ENCODE results near the gene VAV3. TPM values are rescaled to one million over a fixed set of nuclear protein-coding genes. Genes with fewer than 3 reads are reported as not detected.
A peak's percentile ranks its signal among the peaks of the same experiment; 100 is the strongest.

Gene VAV3
- total RNA-seq, 2 donors from 2014 or later: 73.0 to 135 TPM

- DNase-seq: no peak
- no peaks in the 10 kb centered on the region for H3K9me3 ChIP-seq
- H3K4me3 ChIP-seq: no peak overlapping the region
- intact Hi-C loops (cut with DNase I): loop anchor here (10.0 kb wide), 1 partner anchor 145 kb away; no protein-coding TSS in a partner anchor
- no peaks in the 10 kb centered on the region for H3K36me3 ChIP-seq
- no peak for TF ChIP-seq CTCF (IDR thresholded peaks at IDR 0.05)
- no peaks in the 10 kb centered on the region for H3K4me1 ChIP-seq
- H3K27me3 ChIP-seq: no peaks in the 10 kb centered on the region
- H3K27ac ChIP-seq: no peak overlapping the region
- H3K9ac ChIP-seq (ENCODE audit: low read depth in 2 of 2, low read length in 2 of 2): peak overlapping the region in 1 of 2 donors; percentile 7
Measured at GRCh38 chr1:107679411-107679953, 285.5 kb downstream of the VAV3 start.

GRCh38 chr1:107678993-107679392 is 286.0 kb downstream of the VAV3 start:
- Histone ChIP-seq H3K9ac (ENCODE audit: low read depth in 2 of 2, low read length in 2 of 2) (no peak overlapping the region), H3K27me3 (no peaks in the 10 kb centered on the region), H3K4me1 (no peaks in the 10 kb centered on the region), H3K36me3 (no peaks in the 10 kb centered on the region), H3K9me3 (no peaks in the 10 kb centered on the region), H3K27ac (no peak overlapping the region), H3K4me3 (no peak overlapping the region)
- no peak for DNase-seq
- no peak for TF ChIP-seq CTCF (IDR thresholded peaks at IDR 0.05)
- intact Hi-C loops (cut with DNase I): loop anchor here (10.0 kb wide), 1 partner anchor 144 kb away; no protein-coding TSS in a partner anchor

GRCh38 chr1:107677697-107678096 is 287.3 kb downstream of the VAV3 start:
- intact Hi-C loops (cut with DNase I): loop anchor here (10.0 kb wide), 1 partner anchor 143 kb away; no protein-coding TSS in a partner anchor
- no peaks in the 10 kb centered on the region for H3K9me3 ChIP-seq
- no peak overlapping the region for H3K27ac ChIP-seq
- no peaks in the 10 kb centered on the region for H3K4me1 ChIP-seq
- no peak for DNase-seq
- H3K4me3 ChIP-seq: no peak overlapping the region
- no peaks in the 10 kb centered on the region for H3K27me3 ChIP-seq
- no peak for TF ChIP-seq CTCF (IDR thresholded peaks at IDR 0.05)
- no peaks in the 10 kb centered on the region for H3K36me3 ChIP-seq
- H3K9ac ChIP-seq (ENCODE audit: low read depth in 2 of 2, low read length in 2 of 2): peak overlapping the region in 1 of 2 donors; percentile 57

- Histone ChIP-seq H3K9ac (ENCODE audit: low read depth in 2 of 2, low read length in 2 of 2) (no peak overlapping the region), H3K4me3 (no peak overlapping the region), H3K27ac (no peak overlapping the region), H3K36me3 (no peaks in the 10 kb centered on the region), H3K9me3 (no peaks in the 10 kb centered on the region), H3K27me3 (no peaks in the 10 kb centered on the region), H3K4me1 (peaks cover 13% of the 10 kb centered on the region)
- intact Hi-C loops (cut with DNase I): loop anchor here (10.0 kb wide), 1 partner anchor 140 kb away; no protein-coding TSS in a partner anchor
- no peak for TF ChIP-seq CTCF (IDR thresholded peaks at IDR 0.05)
- DNase-seq: no peak
Measured at GRCh38 chr1:107674486-107674885, 290.5 kb downstream of the VAV3 start.

GRCh38 chr1:107673006-107673405 is 292.0 kb downstream of the VAV3 start:
- Histone ChIP-seq H3K9me3 (no peaks in the 10 kb centered on the region), H3K4me1 (peaks cover 13% of the 10 kb centered on the region), H3K27ac (no peak overlapping the region), H3K9ac (ENCODE audit: low read depth in 2 of 2, low read length in 2 of 2) (no peak overlapping the region), H3K36me3 (no peaks in the 10 kb centered on the region), H3K27me3 (no peaks in the 10 kb centered on the region), H3K4me3 (no peak overlapping the region)
- no peak for DNase-seq
- intact Hi-C loops (cut with DNase I): loop anchor here (10.0 kb wide), 1 partner anchor 138 kb away; no protein-coding TSS in a partner anchor
- TF ChIP-seq CTCF (IDR thresholded peaks at IDR 0.05): no peak

Data from colonic mucosa (tissue), 4 donors.